AG04450 (cell line): ENCODE data around the gene NCAPD2. TPM values are rescaled to one million over a fixed set of nuclear protein-coding genes. Genes with fewer than 3 reads are reported as not detected.
"Not testable (repeated sequence)": the region's sequence is repeated elsewhere in the genome, so short reads cannot be mapped to it uniquely, and the experiment has no call there.

Source experiments
- CTCF ChIA-PET: fragments of 300-600, 350-600 bp; formaldehyde crosslinking; extraction: SDS; loops from one replicate; lab custom pipeline; 2022; ENCODE audit warnings: antibody characterized with exemption, inconsistent platforms; lab: Charles Lee
- POLR2A ChIA-PET: fragments of 350-600 bp; formaldehyde crosslinking; extraction: SDS; loops from one replicate; lab custom pipeline; 2021; ENCODE audit warnings: antibody characterized with exemption, inconsistent platforms; lab: Yijun Ruan, JAX
- DNase-seq: peaks from one replicate; pipeline ENCODE4 v3.0.0-alpha.2; 2011; ENCODE audit warnings: low read depth, low spot score
- H3K27ac ChIP-seq: one replicate; pipeline ENCODE4 v1.5.1; 2012; ENCODE audit warnings: low read depth, low read length, control low read depth
- H3K27me3 ChIP-seq: one replicate; pipeline ENCODE4 v1.6.0; 2012; ENCODE audit warnings: low read length; ENCODE audit not compliant: control insufficient read depth, insufficient read depth
- H3K4me3 ChIP-seq: 2 replicates; pipeline ENCODE4 v1.5.1; 2011; ENCODE audit warnings: mild to moderate bottlenecking, low read depth, low read length, control low read depth
- H3K9me3 ChIP-seq: 2 replicates; pipeline ENCODE4 v1.5.1; 2012; ENCODE audit warnings: low read length; ENCODE audit not compliant: control insufficient read depth, insufficient read depth
- CTCF ChIP-seq: IDR thresholded peaks from 2 replicates; pipeline ENCODE4 v1.5.1; 2011; ENCODE audit warnings: low read depth, low read length, control low read depth, inconsistent platforms
- polyA plus RNA-seq: library from polyadenylated mRNA; depleted of rRNA; stranded (reverse); fragments of >200 nt; gene quantifications from 2 replicates; pipeline ENCODE4 v1.2.3, GENCODE V29; 2011

Gene NCAPD2
- polyA plus RNA-seq, 1 experiment = 38.4 TPM

- ChIA-PET POLR2A (interaction anchor here (0.7 to 1.3 kb wide), 4 partner anchors 18 to 125 kb away, joined by 3 to 8 read pairs (median 4); partner anchors contain the start of gene VAMP1), CTCF (interaction anchor here (0.7 to 1.8 kb wide), 3 partner anchors 22 to 58 kb away, joined by 3 to 4 read pairs (median 4); no protein-coding TSS in a partner anchor)
- H3K27ac ChIP-seq = no peak overlapping the region
- H3K9me3 ChIP-seq = no peaks in the 10 kb centered on the region
- no peak for TF ChIP-seq CTCF
- no peaks in the 10 kb centered on the region for H3K27me3 ChIP-seq
- DNase-seq = no peak
- no peak overlapping the region for H3K4me3 ChIP-seq
Observed at GRCh38 chr12:6488240-6488639, 5.7 kb upstream of the NCAPD2 start.

GRCh38 chr12:6489449-6489848 is 4.5 kb upstream of the NCAPD2 start:
- no peaks in the 10 kb centered on the region for H3K9me3 ChIP-seq
- ChIA-PET CTCF (interaction anchor here (1.8 kb wide), 1 partner anchor 23 kb away, joined by 4 read pairs; no protein-coding TSS in a partner anchor), POLR2A (interaction anchor here (0.6 kb wide), 1 partner anchor 45 kb away, joined by 3 read pairs; no protein-coding TSS in a partner anchor)
- H3K27me3 ChIP-seq = no peaks in the 10 kb centered on the region
- no peak for TF ChIP-seq CTCF
- DNase-seq = no peak
- H3K27ac ChIP-seq = no peak overlapping the region
- no peak overlapping the region for H3K4me3 ChIP-seq

- H3K4me3 ChIP-seq, H3K27ac ChIP-seq, H3K9me3 ChIP-seq, DNase-seq, H3K27me3 ChIP-seq: not testable (repeated sequence)
- POLR2A ChIA-PET = interaction anchor here (0.8 kb wide), 1 partner anchor 43 kb away, joined by 3 read pairs; the partner anchor contains the start of gene GAPDH
- CTCF ChIA-PET = interaction anchor here (0.6 kb wide), 1 partner anchor 68 kb away, joined by 3 read pairs; no protein-coding TSS in a partner anchor
Observed at GRCh38 chr12:6490673-6491072, 3.2 kb upstream of the NCAPD2 start.

GRCh38 chr12:6492838-6493496 is 935 bp upstream of the NCAPD2 start, which contains the start of gene MRPL51:
Gene MRPL51, minus strand, starts transcription at chr12:6493262. Its CDS starts 126 bp downstream, at chr12:6493136.
- TF ChIP-seq CTCF = no peak
- no peaks in the 10 kb centered on the region for H3K27me3 ChIP-seq
- peak within 1 kb of the TSS; percentile 97 for H3K27ac ChIP-seq
- no peaks in the 10 kb centered on the region for H3K9me3 ChIP-seq
- CTCF ChIA-PET = interaction anchor here (0.8 to 1.0 kb wide), 2 partner anchors 22 to 28 kb away, joined by 3 to 4 read pairs; partner anchors contain the start of gene VAMP1
- H3K4me3 ChIP-seq = peak within 1 kb of the TSS; percentile 97
- DNase-seq = peak; percentile 83
- POLR2A ChIA-PET = interaction anchor here (0.6 to 1.9 kb wide), 12 partner anchors 12 to 167 kb away, joined by 3 to 34 read pairs (median 4); partner anchors contain the start of genes GAPDH, LTBR and VAMP1

- ChIA-PET POLR2A (interaction anchor here (0.8 to 1.0 kb wide), 2 partner anchors 13 to 23 kb away, joined by 3 to 4 read pairs; partner anchors contain the start of gene VAMP1), CTCF (interaction anchor here (1.0 to 1.1 kb wide), 2 partner anchors 18 to 29 kb away, joined by 3 to 5 read pairs; no protein-coding TSS in a partner anchor)
- Histone ChIP-seq H3K9me3 (no peaks in the 10 kb centered on the region), H3K4me3 (peak overlapping the region; percentile 86), H3K27me3 (no peaks in the 10 kb centered on the region), H3K27ac (no peak overlapping the region)
- TF ChIP-seq CTCF = no peak; the same call in 1 of the 2 replicates
- DNase-seq = no peak
Observed at GRCh38 chr12:6494258-6494743, 399 bp downstream of the NCAPD2 start.
